ENCODE data around the gene ZNF835.

ZNF835 gene

GRCh38 chr19:56663931-56664500 is 7.5 kb downstream of the ZNF835 start:
- DNase-seq (ENCODE audit: low read depth, low spot score): no peak

GRCh38 chr19:56661248-56661647 is 10.3 kb downstream of the ZNF835 start:
- DNase-seq (ENCODE audit: low read depth, low spot score): no peak

DNA sequence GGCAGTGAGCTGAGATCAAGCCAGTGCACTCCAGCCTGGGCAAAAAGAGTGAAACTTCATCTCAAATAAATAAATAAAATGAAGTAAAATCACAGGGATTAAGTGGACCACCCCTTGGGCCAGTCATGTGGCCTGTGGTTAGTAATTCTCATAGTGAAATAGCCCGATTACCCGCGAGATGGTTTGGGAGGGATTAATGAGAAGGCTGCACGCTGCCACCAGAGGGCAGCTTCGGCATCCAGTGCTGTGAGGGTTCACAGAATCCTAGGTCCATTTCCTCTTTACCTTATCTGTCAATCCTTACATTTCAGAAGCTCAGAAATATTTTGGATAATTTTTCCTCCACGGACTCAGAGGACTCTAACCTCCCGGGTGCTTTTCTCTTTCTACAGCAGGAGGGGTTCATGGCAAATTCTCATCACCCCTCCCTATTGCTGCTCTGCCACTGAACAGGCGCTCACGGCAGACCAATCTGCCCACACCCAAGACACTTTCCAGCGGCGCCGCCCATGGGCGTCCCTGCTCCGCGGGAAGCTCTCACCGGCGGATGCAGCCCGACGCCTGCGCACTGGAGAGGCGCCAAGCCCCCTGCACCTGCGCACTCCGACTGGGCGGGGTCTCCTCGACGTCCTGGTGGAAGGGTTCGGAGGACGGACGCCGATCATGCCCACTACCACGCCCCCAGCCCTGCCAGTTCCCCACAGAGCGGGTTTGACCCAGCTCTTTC is 11.0 kb downstream of the ZNF835 start:
- no peak for DNase-seq (ENCODE audit: low read depth, low spot score)

- no peak for DNase-seq (ENCODE audit: low read depth, low spot score)
These were observed 17.4 kb downstream of the ZNF835 start for GRCh38 chr19:56654151-56654550.

- DNase-seq (ENCODE audit: low read depth, low spot score): no peak
These were observed 28.0 kb downstream of the ZNF835 start for GRCh38 chr19:56643460-56643955.

DNA sequence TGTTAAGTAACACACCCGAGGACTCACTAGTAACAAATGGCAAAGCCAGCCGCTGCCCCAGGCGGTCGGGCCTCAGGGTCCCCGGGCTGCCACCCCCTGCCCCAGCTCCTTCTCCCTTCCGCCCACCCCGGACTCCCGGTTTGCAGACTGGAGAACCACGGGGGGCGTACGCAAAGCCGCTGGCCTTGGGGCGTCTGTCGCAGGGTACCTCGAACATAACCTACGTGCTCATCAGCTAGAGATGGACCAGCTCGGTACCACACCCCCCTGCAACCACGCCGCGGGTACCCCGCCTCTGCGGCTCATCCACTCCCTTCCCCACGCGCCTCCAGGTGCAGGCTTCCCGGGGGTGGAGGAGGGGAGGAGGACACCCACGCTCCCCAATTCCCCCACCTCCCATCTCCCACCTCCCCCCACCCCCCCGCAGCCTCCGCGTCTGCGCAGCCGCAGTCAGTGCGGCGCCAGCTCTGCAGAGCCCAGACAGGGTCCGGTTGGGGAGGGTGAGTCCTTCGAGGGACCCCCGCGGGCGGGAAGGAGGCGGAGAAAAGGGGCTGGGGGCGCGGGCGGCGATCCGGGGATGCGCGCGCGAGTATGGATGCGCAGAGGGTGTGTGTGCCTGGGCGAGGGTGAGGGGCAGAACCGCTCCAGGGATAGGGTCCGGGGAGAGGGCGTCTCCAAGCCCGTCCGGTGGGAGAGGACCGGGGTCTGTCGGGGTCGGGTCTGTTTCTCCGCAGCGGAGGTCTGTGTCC is 28.7 kb downstream of the ZNF835 start, which contains the start of gene SMIM17:
Gene SMIM17, plus strand, starts transcription at position 449 of the 749 bp plus-strand sequence. CDS start 2,509 bp downstream, outside the sequence.
- DNase-seq (ENCODE audit: low read depth, low spot score): no peak

- no peak for DNase-seq (ENCODE audit: low read depth, low spot score)
These were observed 32.3 kb downstream of the ZNF835 start for GRCh38 chr19:56639217-56639616.

DNA sequence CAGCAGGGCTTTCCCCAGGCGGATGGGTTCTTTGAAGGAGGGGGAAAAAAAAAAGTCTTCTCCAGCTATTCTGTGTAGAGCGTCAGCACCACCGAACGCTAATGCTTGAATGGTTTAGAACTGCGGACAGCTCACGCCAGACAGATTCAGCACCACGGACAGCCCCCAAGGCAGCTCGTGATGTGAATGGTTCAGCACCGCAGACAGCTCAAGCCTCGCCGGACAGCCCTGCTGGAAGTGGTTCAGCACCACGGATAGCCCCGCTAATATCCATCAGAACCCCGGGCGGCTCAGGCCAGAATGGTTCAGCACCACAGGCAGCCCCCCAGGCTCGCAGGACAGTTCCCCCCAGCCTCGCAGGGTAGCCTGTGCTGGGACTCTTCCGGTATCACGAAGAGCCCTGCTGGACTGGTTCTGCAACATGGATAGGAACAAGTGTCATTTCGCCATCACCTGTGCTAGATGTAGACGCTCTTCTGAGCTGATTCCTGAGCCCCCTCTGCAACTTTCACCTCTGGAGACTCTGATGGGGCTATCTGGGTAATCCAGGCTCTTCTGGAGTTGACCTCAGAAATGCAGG is 33.5 kb downstream of the ZNF835 start:
- no peak for DNase-seq (ENCODE audit: low read depth, low spot score)

DNA sequence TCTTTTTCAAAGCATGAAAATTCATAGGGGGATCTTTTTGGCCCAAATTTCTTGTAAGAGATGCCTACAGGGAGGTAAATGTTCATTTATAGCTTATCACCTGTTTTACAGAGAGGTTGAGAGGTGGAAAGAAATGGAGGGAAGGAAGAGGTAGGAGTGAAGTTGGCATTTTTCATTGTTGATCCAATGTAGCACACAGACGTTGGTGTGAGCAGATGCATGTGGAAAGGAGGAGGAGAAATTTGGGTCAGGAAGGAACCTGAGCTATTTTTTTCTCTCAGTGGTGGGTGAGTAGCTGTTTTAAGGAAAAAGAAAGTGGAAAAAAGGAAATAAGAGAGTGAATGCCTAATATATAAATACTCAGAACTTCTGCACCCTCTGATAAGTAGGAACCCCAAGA is 38.5 kb downstream of the ZNF835 start:
- no peak for DNase-seq (ENCODE audit: low read depth, low spot score)

DNA sequence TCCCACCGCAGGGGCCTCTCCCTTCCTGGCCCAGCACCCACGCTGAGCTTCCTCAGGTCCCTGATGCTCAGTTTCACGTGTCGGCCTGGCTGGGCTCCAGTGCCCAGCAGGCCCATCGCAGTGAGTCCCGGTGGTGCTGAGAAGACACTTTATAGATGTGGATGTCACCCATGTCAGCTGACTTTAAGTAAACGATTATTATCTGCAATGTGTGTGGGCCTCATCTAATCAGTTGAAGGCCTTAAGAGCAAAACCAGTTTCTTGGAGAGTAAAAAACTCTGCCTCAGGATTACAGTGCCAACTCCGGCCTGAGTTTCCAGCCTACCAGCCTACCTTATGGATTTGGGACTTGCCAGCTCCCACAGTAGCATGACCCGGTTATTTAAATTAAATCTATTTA is 45.8 kb downstream of the ZNF835 start:
- no peak for DNase-seq (ENCODE audit: low read depth, low spot score)

GRCh38 chr19:56623006-56623405 is 48.6 kb downstream of the ZNF835 start:
- no peak for DNase-seq (ENCODE audit: low read depth, low spot score)

- no peak for DNase-seq (ENCODE audit: low read depth, low spot score)
These were observed 49.2 kb downstream of the ZNF835 start for GRCh38 chr19:56622374-56622773.

DNA sequence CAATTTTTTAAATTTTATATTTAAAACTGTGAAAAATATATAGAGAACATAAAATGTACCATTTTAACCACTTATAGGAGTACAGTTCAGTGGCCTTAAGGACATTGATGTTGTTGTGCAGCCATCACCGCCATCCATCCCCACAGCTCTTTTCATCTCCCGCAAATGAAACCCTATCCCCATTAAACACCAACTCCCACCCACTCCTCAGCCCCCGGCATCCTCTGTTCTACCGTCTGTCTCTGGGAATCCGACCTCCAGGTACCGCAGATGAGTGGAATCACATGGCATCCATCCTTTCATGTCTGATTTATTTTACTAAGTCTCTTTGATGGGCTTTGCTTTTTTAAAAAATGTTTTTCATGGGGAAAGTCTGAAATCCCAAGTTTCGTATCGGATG is 52.4 kb downstream of the ZNF835 start:
- DNase-seq (ENCODE audit: low read depth, low spot score): no peak

- DNase-seq (ENCODE audit: low read depth, low spot score): no peak
These were observed 54.0 kb downstream of the ZNF835 start for GRCh38 chr19:56617531-56617930.

- DNase-seq (ENCODE audit: low read depth, low spot score): no peak
These were observed 57.9 kb downstream of the ZNF835 start for GRCh38 chr19:56613639-56614038.

DNA sequence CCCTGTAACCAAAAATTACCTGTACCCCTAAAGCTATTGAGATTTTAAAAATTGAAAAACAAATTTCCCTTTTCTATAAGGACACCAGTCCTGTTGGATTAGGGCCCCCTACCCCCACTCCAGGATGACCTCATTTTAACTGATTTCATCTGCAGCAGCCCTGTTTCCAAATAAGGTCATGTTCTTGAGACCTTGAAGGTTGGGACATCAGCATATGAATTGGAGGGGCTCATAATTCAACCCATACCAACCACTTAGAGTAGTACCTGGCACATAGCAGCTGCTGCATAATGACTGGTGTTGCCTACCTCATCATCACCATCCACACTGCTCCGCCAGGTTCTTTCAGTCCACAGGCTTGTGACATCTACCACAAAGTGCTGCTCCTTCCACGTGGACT is 58.8 kb downstream of the ZNF835 start:
- DNase-seq (ENCODE audit: low read depth, low spot score): no peak

Measured in activated naive CD8-positive, alpha-beta T cell treated with anti-CD3 and anti-CD28 coated beads, Interleukin-2, amount 50 U/mL, for 16 hours (primary cell).